Neural crest cell (in vitro differentiated cells): ENCODE data around the gene CCDC61. TPM values are rescaled to one million over a fixed set of nuclear protein-coding genes. Genes with fewer than 3 reads are reported as not detected.

Experiments used
- DNase-seq: peaks from one replicate; pipeline ENCODE4 v3.0.0; 2021; ENCODE audit warnings: low read depth, mixed read lengths, low spot score
- H3K27ac Mint-ChIP-seq: one replicate; pipeline ENCODE4 v1.8.0; 2021; ENCODE audit warnings: mild to moderate bottlenecking, mixed read lengths; ENCODE audit not compliant: unreplicated experiment
- H3K27me3 Mint-ChIP-seq: 2 replicates; pipeline ENCODE4 v1.8.0; 2021; ENCODE audit warnings: low read depth, mild to moderate bottlenecking, mixed read lengths
- H3K36me3 Mint-ChIP-seq: 2 replicates; pipeline ENCODE4 v1.8.0; 2021; ENCODE audit warnings: low read depth, mild to moderate bottlenecking, mixed read lengths
- H3K4me1 Mint-ChIP-seq: 2 replicates; pipeline ENCODE4 v1.8.0; 2021; ENCODE audit warnings: mixed read lengths
- H3K4me3 Mint-ChIP-seq: one replicate; pipeline ENCODE4 v1.8.0; 2021; ENCODE audit warnings: mild to moderate bottlenecking, mixed read lengths
- H3K9me3 Mint-ChIP-seq: 2 replicates; pipeline ENCODE4 v1.8.0; 2021; ENCODE audit warnings: mixed read lengths
- total RNA-seq: library from RNA; stranded (reverse); gene quantifications from 2 replicates; pipeline ENCODE4 v1.2.1, GENCODE V29; 2021
- TF ChIP-seq, protein P1 (sequence below): fragments of 200-600 bp; sonication (generic); conservative IDR thresholded peaks from 2 replicates; pipeline ENCODE4 v1.5.0; 2021; ENCODE audit warnings: antibody characterized with exemption, mild to moderate bottlenecking

The CCDC61 gene
- total RNA-seq, 1 donor from 2014 or later = 18.1 TPM

DNA sequence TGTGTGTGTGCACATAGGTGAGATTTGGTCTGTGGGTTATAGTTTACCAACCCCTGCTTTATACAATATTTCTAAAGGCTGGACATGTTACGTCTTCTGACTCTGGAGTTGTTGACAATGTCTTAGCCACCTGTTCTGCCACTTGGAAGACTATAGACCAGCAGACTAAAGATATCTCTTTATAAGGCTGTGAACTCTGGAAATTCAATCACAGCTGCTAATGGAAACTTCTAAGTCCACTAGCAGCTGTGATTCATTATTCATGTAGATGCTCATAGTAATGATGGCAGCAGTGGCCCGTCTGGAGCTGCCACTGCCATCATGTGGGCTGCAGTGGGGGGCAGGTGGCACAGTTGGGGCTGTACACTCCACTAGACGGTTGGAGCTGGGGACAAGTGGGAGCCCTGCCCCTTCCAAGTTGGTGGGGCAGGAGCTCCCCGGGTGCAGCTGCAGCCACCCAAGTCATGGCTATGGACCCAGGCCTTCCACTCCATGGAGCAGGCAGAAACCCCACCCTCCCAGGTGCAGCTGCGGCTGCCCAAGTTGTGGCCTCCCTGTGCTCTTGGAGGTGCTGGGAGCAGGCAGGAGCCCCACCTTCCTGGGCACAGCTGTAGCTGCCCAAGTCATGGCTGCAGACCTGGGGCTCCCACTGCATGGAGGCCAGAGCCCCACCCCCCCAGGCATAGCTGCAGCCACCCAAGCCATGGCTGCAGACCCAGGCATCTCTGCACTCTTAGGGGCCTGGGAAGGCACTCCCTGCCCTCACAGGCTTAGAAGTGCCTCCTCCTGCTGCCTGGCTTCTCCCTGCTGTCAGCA is 36.7 kb downstream of the CCDC61 start:
- Mint-ChIP-seq H3K27ac (no peak overlapping the region), H3K9me3 (peaks cover 1% of the 10 kb centered on the region)
- no peak for DNase-seq

DNA sequence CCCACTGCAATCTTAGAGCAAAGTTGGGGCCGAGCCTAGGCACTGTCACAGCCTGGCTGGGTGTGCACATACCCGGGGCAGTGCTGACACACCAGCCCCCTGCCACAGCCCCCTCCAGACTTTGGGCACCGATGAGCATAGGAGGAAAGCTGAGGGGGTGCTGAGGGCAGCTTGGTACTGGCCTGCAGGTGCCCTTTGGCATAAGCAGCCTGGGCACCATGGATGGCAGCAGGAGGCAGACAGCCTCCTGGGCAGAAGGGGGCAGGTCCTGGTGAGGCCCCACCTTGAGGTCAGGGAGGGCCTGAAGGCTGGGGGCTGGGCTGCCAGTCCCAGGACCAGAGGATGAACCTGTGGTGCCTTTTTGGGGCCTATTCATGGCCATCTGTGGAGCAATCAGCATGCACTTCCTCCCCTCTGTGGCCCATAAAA is 37.3 kb downstream of the CCDC61 start:
- Mint-ChIP-seq H3K4me3 (no peak overlapping the region), H3K27ac (no peak overlapping the region), H3K9me3 (peaks cover 2% of the 10 kb centered on the region), H3K36me3 (peaks cover 4% of the 10 kb centered on the region), H3K4me1 (peaks cover 25% of the 10 kb centered on the region), H3K27me3 (no peaks in the 10 kb centered on the region)
- TF ChIP-seq, protein P1, sequence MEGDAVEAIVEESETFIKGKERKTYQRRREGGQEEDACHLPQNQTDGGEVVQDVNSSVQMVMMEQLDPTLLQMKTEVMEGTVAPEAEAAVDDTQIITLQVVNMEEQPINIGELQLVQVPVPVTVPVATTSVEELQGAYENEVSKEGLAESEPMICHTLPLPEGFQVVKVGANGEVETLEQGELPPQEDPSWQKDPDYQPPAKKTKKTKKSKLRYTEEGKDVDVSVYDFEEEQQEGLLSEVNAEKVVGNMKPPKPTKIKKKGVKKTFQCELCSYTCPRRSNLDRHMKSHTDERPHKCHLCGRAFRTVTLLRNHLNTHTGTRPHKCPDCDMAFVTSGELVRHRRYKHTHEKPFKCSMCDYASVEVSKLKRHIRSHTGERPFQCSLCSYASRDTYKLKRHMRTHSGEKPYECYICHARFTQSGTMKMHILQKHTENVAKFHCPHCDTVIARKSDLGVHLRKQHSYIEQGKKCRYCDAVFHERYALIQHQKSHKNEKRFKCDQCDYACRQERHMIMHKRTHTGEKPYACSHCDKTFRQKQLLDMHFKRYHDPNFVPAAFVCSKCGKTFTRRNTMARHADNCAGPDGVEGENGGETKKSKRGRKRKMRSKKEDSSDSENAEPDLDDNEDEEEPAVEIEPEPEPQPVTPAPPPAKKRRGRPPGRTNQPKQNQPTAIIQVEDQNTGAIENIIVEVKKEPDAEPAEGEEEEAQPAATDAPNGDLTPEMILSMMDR = no peak
- DNase-seq = no peak

More for the DNA sequence above, 36.7 kb downstream of the CCDC61 start:
- H3K27me3 Mint-ChIP-seq = no peaks in the 10 kb centered on the region
- H3K4me3 Mint-ChIP-seq = no peak overlapping the region
- H3K36me3 Mint-ChIP-seq = peaks cover 2% of the 10 kb centered on the region
- peaks cover 24% of the 10 kb centered on the region for H3K4me1 Mint-ChIP-seq
- TF ChIP-seq, protein P1 = no peak

DNA sequence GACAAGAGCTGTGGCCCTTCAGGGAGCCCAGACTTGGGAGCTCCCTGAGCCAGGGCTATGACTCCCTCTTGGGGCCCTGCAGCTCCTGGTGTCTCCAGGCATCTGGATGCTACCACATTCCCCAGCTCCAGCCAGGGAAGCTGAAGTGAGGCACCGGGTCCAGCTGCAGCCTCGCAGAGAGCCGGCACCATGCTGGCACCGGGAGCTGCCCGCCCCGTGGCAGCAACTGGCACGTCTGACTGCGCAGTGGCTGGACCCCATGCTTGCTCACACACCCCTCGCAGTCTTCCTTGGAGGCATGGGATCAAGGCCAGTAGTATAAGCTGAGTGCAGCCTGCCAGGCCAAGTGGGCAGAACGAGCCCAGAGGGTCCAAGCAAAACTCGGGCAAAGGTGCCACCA is 38.1 kb downstream of the CCDC61 start:
- DNase-seq = no peak
- TF ChIP-seq, protein P1 = no peak
- no peaks in the 10 kb centered on the region for H3K27me3 Mint-ChIP-seq
- H3K4me3 Mint-ChIP-seq = no peak overlapping the region
- peaks cover 2% of the 10 kb centered on the region for H3K9me3 Mint-ChIP-seq
- no peak overlapping the region for H3K27ac Mint-ChIP-seq
- H3K4me1 Mint-ChIP-seq = peaks cover 25% of the 10 kb centered on the region
- peaks cover 4% of the 10 kb centered on the region for H3K36me3 Mint-ChIP-seq

DNA sequence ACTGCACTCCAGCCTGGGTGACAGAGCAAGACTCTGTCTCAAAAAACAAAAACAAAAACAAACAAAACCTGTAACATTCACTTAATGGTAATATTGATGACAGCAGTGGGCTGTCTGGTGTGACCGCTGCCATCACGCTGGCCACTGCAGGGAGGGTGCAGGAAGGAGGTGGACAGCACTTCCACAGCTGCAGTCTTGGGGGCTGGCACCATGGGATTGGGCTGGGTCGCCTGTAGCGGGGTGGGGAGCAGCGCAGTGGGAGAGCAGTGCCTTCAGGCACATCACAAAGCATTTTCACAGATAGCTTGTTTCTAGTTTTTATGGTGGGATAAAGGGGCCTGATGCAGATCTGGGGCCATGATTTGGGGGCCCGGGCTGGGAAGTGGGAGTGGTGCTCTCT is 40.3 kb downstream of the CCDC61 start:
- TF ChIP-seq, protein P1 = no peak
- peaks cover 2% of the 10 kb centered on the region for H3K27me3 Mint-ChIP-seq
- no peak overlapping the region for H3K4me3 Mint-ChIP-seq

DNA sequence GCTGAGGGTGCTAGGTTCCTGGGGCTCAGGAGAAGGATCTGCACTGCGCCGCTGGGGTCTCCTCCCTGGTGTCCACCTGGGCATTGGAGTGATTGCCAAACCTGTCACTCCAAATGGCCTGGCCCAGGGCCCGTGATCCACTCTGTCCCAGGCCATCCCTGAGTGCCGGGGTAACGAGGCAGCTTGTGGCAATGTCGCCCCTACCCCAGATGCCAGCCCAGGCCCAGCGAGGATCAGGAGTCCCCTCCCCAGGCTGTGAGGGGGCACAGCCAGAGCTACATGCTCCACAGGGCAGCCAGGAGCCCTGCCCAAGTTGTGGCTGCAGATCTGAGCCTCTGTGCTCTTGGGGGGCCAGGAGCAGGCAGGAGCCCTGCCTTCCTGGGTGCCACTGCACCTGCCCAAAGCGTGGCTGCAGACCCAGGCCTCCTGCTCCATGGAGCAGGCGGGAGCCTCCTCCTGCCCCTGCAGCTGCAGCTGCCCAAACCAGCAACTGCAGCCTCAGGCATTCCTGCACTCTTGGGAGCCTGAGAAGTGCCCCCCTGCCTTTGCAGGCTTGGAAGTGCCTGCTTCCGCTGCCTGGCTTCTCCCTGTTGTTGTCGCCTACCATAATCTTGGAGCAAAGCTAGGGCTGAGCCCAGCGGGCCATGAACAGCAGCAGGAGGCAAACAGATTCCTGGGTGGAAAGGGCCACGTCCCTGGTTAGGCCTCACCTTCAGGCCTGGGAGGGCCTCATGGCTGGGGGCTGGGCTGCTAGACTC is 40.9 kb downstream of the CCDC61 start:
- Mint-ChIP-seq H3K27ac (no peak overlapping the region), H3K27me3 (peaks cover 3% of the 10 kb centered on the region), H3K4me1 (peaks cover 9% of the 10 kb centered on the region), H3K9me3 (peaks cover 2% of the 10 kb centered on the region), H3K36me3 (peaks cover 7% of the 10 kb centered on the region), H3K4me3 (no peak overlapping the region)
- DNase-seq = no peak
- TF ChIP-seq, protein P1 = no peak

More for the DNA sequence above, 40.3 kb downstream of the CCDC61 start:
- H3K36me3 Mint-ChIP-seq = peaks cover 7% of the 10 kb centered on the region
- no peak for DNase-seq
- H3K27ac Mint-ChIP-seq = no peak overlapping the region
- peaks cover 15% of the 10 kb centered on the region for H3K4me1 Mint-ChIP-seq
- H3K9me3 Mint-ChIP-seq = peaks cover 2% of the 10 kb centered on the region
